K562 (cell line): ENCODE measurements around the gene CD151. TPM values are rescaled to one million over a fixed set of nuclear protein-coding genes. Genes with fewer than 3 reads are reported as not detected.
A peak's percentile ranks its signal among the peaks of the same experiment; 100 is the strongest.

Source experiments
- ATAC-seq: fragments of 200-7000 bp; cut with Tn5 transposase; 3 replicates; pipeline ENCODE4 v1.9.1; 2020; ENCODE audit warnings: moderate library complexity
- BruUV-seq: library from RNA; stranded (reverse); fragments of 400-500 nt; replicated peaks from 2 replicates; lab custom pipeline; 2021; lab: Mats Ljungman, UMichigan
- CTCF ChIA-PET: fragments of 300-600 bp; formaldehyde crosslinking; extraction: SDS; loops from one replicate; lab custom pipeline; 2021; ENCODE audit warnings: low intra/inter-chr PET ratio; lab: Yijun Ruan, JAX
- POLR2A ChIA-PET: fragments of 300-600, 350-650 bp; sonication (Branson Sonifier 250); formaldehyde crosslinking; extraction: SDS; loops from one replicate; lab custom pipeline; 2021; ENCODE audit warnings: antibody characterized with exemption, inconsistent platforms; lab: Yijun Ruan, JAX
- DNase-seq, 4 experiments: peaks; one replicate each; pipeline versions ENCODE4 v3.0.0 to v3.0.0-alpha.2; 2011 to 2018; ENCODE audit warnings: low spot score in 3 of 4, mixed read lengths in 3 of 4; ENCODE audit errors: extremely low read depth in 1 of 4
- FAIRE-seq: peaks from 2 replicates; lab custom pipeline; 2011; peaks lifted over from hg19 to GRCh38; lab: Jason Lieb, UNC
- H2AFZ ChIP-seq: 2 replicates; pipeline ENCODE4 v1.6.0; 2011; ENCODE audit warnings: low read depth, low read length, control low read depth, inconsistent platforms
- H3K27ac ChIP-seq: fragments of 200-600 bp; 3 replicates; pipeline ENCODE4 v1.8.0; 2011; ENCODE audit warnings: low read depth, mild to moderate bottlenecking, control low read depth, inconsistent platforms, low read length, moderate library complexity, mixed read lengths; ENCODE audit errors: extremely low read depth
- H3K27me3 ChIP-seq, 2 experiments: fragments of 300-600 bp in 1 of 2; 2 replicates in 1 of 2; 3 replicates in 1 of 2; pipeline versions ENCODE4 v1.6.0 to v1.8.0; 2011; ENCODE audit warnings: inconsistent platforms in 2 of 2, low read length in 2 of 2, mild to moderate bottlenecking in 1 of 2, mixed read lengths in 1 of 2, moderate library complexity in 1 of 2; ENCODE audit not compliant: control insufficient read depth in 2 of 2, insufficient read depth in 2 of 2
- H3K36me3 ChIP-seq: fragments of 300-600 bp; 3 replicates; pipeline ENCODE4 v1.8.0; 2011; ENCODE audit warnings: mild to moderate bottlenecking, low read length, inconsistent platforms; ENCODE audit not compliant: control insufficient read depth, insufficient read depth
- H3K4me1 ChIP-seq, 2 experiments: fragments of 200-600 bp in 1 of 2; replicated peaks in 1 of 2; 2 replicates in 1 of 2; 3 replicates in 1 of 2; pipeline versions ENCODE4 v1.5.1 to v1.8.0; 2011; ENCODE audit warnings: inconsistent platforms in 2 of 2, low read length in 2 of 2, mild to moderate bottlenecking in 1 of 2, mixed read lengths in 1 of 2, moderate library complexity in 1 of 2; ENCODE audit not compliant: control insufficient read depth in 2 of 2, insufficient read depth in 2 of 2
- H3K4me2 ChIP-seq: 2 replicates; pipeline ENCODE4 v1.6.1; 2011; ENCODE audit warnings: low read length, control low read depth, inconsistent platforms, mixed read lengths; ENCODE audit not compliant: insufficient read depth
- H3K4me3 ChIP-seq: fragments of 200-600 bp; sonication (generic), shearing (Covaris generic); 2 replicates; pipeline ENCODE4 v1.5.1; 2016; ENCODE audit warnings: control low read depth, inconsistent platforms
- H3K79me2 ChIP-seq: fragments of 200-600 bp; 3 replicates; pipeline ENCODE4 v1.8.0; 2011; ENCODE audit warnings: low read length, inconsistent platforms; ENCODE audit not compliant: control insufficient read depth, insufficient read depth
- H3K9ac ChIP-seq, 2 experiments: 2 replicates each; pipeline versions ENCODE4 v1.6.0 to v1.6.1; 2011; ENCODE audit warnings: low read depth in 2 of 2, low read length in 2 of 2, control low read depth in 1 of 2, inconsistent platforms in 1 of 2, mild to moderate bottlenecking in 1 of 2, mixed read lengths in 1 of 2; ENCODE audit not compliant: insufficient read depth in 1 of 2
- H3K9me1 ChIP-seq: one replicate; pipeline ENCODE4 v1.6.0; 2011; ENCODE audit warnings: inconsistent platforms, mild to moderate bottlenecking, low read length, moderate library complexity; ENCODE audit not compliant: control insufficient read depth, insufficient read depth
- H3K9me3 ChIP-seq: replicated peaks from 2 replicates; pipeline ENCODE4 v1.5.1; 2011; ENCODE audit warnings: low read depth, low read length, inconsistent platforms; ENCODE audit not compliant: control insufficient read depth, insufficient read depth
- H4K20me1 ChIP-seq: replicated peaks from 2 replicates; pipeline ENCODE4 v1.6.1; 2011; ENCODE audit warnings: low read length, inconsistent platforms, mixed read lengths; ENCODE audit not compliant: control insufficient read depth, insufficient read depth
- CBX2 ChIP-seq: fragments of 200-600 bp; sonication (generic); IDR thresholded peaks from one replicate; pipeline ENCODE4 v1.6.1; 2012; ENCODE audit warnings: mild to moderate bottlenecking, low read length, inconsistent platforms; ENCODE audit not compliant: insufficient read depth, poor library complexity, severe bottlenecking
- EGR1 ChIP-seq: fragments of 450-650 bp; conservative IDR thresholded peaks from 2 replicates; pipeline ENCODE4 v1.6.1; 2017; ENCODE audit warnings: mild to moderate bottlenecking
- HNRNPLL ChIP-seq: fragments of 200-400 bp; formaldehyde crosslinking; IDR thresholded peaks from 2 replicates; pipeline ENCODE4 v1.6.1; 2017; ENCODE audit warnings: low read length, low read depth, mild to moderate bottlenecking; ENCODE audit not compliant: poor library complexity, severe bottlenecking
- MED1 ChIP-seq: sonication (generic); formaldehyde crosslinking; IDR thresholded peaks from 2 replicates; pipeline ENCODE4 v1.8.1; 2023; ENCODE audit warnings: missing genetic modification reagents, borderline replicate concordance
- NFIC ChIP-seq: fragments of 450-650 bp; IDR thresholded peaks from 2 replicates; pipeline ENCODE4 v1.6.1; 2017; ENCODE audit warnings: mild to moderate bottlenecking, inconsistent platforms
- NFYB ChIP-seq: IDR thresholded peaks from 2 replicates; pipeline ENCODE4 v1.6.1; 2011; ENCODE audit warnings: mild to moderate bottlenecking, moderate library complexity; ENCODE audit not compliant: insufficient read length; ENCODE audit errors: extremely low read depth
- NRF1 ChIP-seq, 2 experiments: fragments of 450-650 bp; IDR thresholded peaks in 1 of 2; conservative IDR thresholded peaks in 1 of 2; 2 replicates each; pipeline ENCODE4 v1.6.1; 2014; ENCODE audit warnings: mild to moderate bottlenecking in 2 of 2
- POLR2G ChIP-seq: fragments of 200-400 bp; formaldehyde crosslinking; IDR thresholded peaks from 2 replicates; pipeline ENCODE4 v1.6.1; 2017; ENCODE audit warnings: low read depth, mild to moderate bottlenecking, antibody characterized with exemption, low read length, moderate library complexity
- SNRNP70 ChIP-seq: fragments of 200-400 bp; formaldehyde crosslinking; optimal IDR thresholded peaks from 2 replicates; pipeline ENCODE3; 2017; ENCODE audit warnings: low read depth, low read length
- STAG1 ChIP-seq: sonication (generic); formaldehyde crosslinking; IDR thresholded peaks from 2 replicates; pipeline ENCODE4 v1.5.0; 2020; ENCODE audit warnings: missing genetic modification reagents, borderline replicate concordance
- WGBS: fragments of 100-300 bp; shearing (Covaris generic); methylation state at CpG from one replicate; pipeline ENCODE4 v1.1.6; 2016; ENCODE audit warnings: low coverage, mixed read lengths; ENCODE audit not compliant: insufficient coverage; ENCODE audit errors: missing lambda C conversion rate; 5-methylcytosine and 5-hydroxymethylcytosine counted together
- in situ Hi-C: fragments of 300-500 bp; cut with MboI; formaldehyde crosslinking; loops from 4 replicates; pipeline ENCODE4 v1.15.0; 2018; ENCODE audit warnings: inconsistent platforms, mixed read lengths
- intact Hi-C: fragments of 100-400 bp; cut with micrococcal nuclease; formaldehyde crosslinking; loops from 2 replicates; pipeline ENCODE4 v1.14.2; 2022
- polyA plus RNA-seq, 8 experiments: library from polyadenylated mRNA; depleted of rRNA in 4 of 8; stranded (reverse) in 5 of 8; unstranded in 3 of 8; fragments of >200 nt; fragmentation: Nextera tagmentation in 2 of 8; fragmentation: Illumina TruSeq in 1 of 8; extraction: Ambion mirVana in 2 of 8; extraction: Trizol in 1 of 8; gene quantifications; 2 replicates each; pipeline versions ENCODE4 v1.2.1 to v1.2.3, GENCODE V29; 2011 to 2014; ENCODE audit warnings: inconsistent platforms in 1 of 8, missing spikeins in 1 of 8
- total RNA-seq, 7 experiments: library from RNA; depleted of rRNA in 6 of 7; stranded (reverse); fragments of >200 nt in 6 of 7; fragmentation: Illumina TruSeq in 2 of 7; extraction: Trizol in 2 of 7; gene quantifications; 2 replicates each; pipeline versions ENCODE4 v1.2.1 to v1.2.3, GENCODE V29; 2011 to 2021; ENCODE audit warnings: low replicate concordance in 1 of 7
- TF ChIP-seq, protein P1 (sequence below): sonication (generic); formaldehyde crosslinking; IDR thresholded peaks from 2 replicates; pipeline ENCODE4 v1.5.0; 2020; ENCODE audit warnings: missing genetic modification reagents
- TF ChIP-seq, protein P2 (sequence below): sonication (generic); formaldehyde crosslinking; IDR thresholded peaks from 2 replicates; pipeline ENCODE4 v1.9.0; 2022; ENCODE audit warnings: mild to moderate bottlenecking, missing genetic modification reagents

CD151 gene
- total and polyA plus RNA-seq, 9 of the 15 experiments (the other 6 are each of a cell fraction or from before 2014, with no cell fraction given): 2.3 to 187 (median 140) TPM

DNA sequence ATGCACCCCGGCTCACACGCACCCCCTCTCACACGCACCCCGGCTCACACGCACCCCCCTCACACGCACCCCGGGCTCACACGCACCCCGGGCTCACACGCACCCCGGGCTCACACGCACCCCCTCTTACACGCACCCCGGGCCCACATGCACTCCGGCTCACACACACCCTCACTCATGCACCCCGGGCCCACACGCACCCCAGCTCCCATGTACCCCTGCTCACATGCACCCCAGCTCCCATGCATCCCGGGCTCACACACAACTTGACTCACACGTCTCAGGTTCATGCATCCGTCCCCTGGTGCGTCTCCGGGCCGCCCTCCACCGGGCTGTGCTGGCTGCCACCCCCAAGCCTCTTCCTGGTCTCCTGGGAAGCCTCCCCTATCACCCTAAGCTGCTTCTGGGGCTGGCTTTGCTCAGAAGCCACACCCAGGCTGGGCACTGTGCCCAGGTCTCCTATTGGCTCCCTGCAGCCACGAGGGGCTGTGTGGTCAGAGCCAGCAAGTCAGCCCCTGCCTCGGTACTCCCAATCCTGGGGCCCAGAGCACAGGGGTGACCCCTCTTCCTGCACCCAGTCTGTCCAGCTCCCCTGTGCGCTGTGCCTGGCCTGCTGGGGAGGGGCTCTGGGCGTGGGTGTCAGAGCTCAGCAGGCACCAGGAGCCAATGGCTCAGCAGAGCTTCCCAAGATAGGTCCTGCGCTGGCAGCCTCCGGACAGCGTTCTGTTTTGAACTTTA is 26.8 kb downstream of the CD151 start:
- no peak overlapping the region for H3K27ac ChIP-seq

More for the DNA sequence above, 26.8 kb downstream of the CD151 start:
- DNase-seq (peak; percentile 55 to 70 (median 60)), ATAC-seq (peak; percentile 53), FAIRE-seq (no peak)
- peaks cover 14 to 95% of the 10 kb centered on the region in 2 experiments for H3K4me1 ChIP-seq
- no peak overlapping the region for H3K4me2 ChIP-seq
- no peak overlapping the region for H3K4me3 ChIP-seq
- WGBS: 31% methylated on average over 18 of the region's 31 CpGs
- no peak overlapping the region for H2AFZ ChIP-seq
- H3K79me2 ChIP-seq: no peaks in the 10 kb centered on the region
- peaks cover 20% of the 10 kb centered on the region for H4K20me1 ChIP-seq
- no peaks in the 10 kb centered on the region for H3K36me3 ChIP-seq
- H3K9me3 ChIP-seq: no peaks in the 10 kb centered on the region
- peaks cover 5% of the 10 kb centered on the region for H3K9me1 ChIP-seq
- ChIA-PET POLR2A (interaction anchor here (0.7 to 1.8 kb wide), 7 partner anchors 15 to 892 kb away, joined by 3 to 13 read pairs (median 3); partner anchors contain the start of genes POLR2L and TSPAN4), CTCF (no interaction called here)
- BruUV-seq: no TSS peak
- intact Hi-C loops (no loop called here), in situ Hi-C loops (no loop called here)
- no peaks in the 10 kb centered on the region for H3K27me3 ChIP-seq
- no peak for TF ChIP-seq MED1
- TF ChIP-seq, protein P1, sequence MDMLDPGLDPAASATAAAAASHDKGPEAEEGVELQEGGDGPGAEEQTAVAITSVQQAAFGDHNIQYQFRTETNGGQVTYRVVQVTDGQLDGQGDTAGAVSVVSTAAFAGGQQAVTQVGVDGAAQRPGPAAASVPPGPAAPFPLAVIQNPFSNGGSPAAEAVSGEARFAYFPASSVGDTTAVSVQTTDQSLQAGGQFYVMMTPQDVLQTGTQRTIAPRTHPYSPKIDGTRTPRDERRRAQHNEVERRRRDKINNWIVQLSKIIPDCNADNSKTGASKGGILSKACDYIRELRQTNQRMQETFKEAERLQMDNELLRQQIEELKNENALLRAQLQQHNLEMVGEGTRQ (CRISPR knock-in tag): peak; percentile 76
- no peak for TF ChIP-seq CBX2
- TF ChIP-seq EGR1: peak; percentile 57
- no peak for TF ChIP-seq SNRNP70
- peak; percentile 69 for TF ChIP-seq NFYB
- TF ChIP-seq, protein P2, sequence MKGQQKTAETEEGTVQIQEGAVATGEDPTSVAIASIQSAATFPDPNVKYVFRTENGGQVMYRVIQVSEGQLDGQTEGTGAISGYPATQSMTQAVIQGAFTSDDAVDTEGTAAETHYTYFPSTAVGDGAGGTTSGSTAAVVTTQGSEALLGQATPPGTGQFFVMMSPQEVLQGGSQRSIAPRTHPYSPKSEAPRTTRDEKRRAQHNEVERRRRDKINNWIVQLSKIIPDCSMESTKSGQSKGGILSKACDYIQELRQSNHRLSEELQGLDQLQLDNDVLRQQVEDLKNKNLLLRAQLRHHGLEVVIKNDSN (CRISPR knock-in tag): peak; percentile 77
- peak; percentile 62 for TF ChIP-seq POLR2G
- TF ChIP-seq HNRNPLL: peak; percentile 51
- TF ChIP-seq STAG1: 0 out of 2 replicates have a peak, but pooled peaks have one; percentile 8
- TF ChIP-seq NRF1 (conservative IDR thresholded peaks at IDR 0.05 in 1 of 2, IDR thresholded peaks at IDR 0.05 in 1 of 2): peak in 1 of 2 experiments; percentile 32; a peak in 1 of 4 replicates
- peak; percentile 75 for TF ChIP-seq NFIC
- H3K9ac ChIP-seq: peak overlapping the region in 1 of 2 experiments; percentile 84; a peak in 2 of 4 replicates
